ENCODE measurements around the gene CADPS. TPM values are rescaled to one million over a fixed set of nuclear protein-coding genes. Genes with fewer than 3 reads are reported as not detected.

The CADPS gene
- total RNA-seq, 1 donor from 2014 or later = not detected

GRCh38 chr3:62873761-62874710 lies 1.2 kb downstream of the CADPS start:
- no peak for DNase-seq (ENCODE audit: low read depth in 2 of 2)

GRCh38 chr3:62873451-62873760 lies 1.8 kb downstream of the CADPS start:
- DNase-seq (ENCODE audit: low read depth in 2 of 2) = no peak

- DNase-seq (ENCODE audit: low read depth in 2 of 2) = no peak
Measured at GRCh38 chr3:62872318-62872717, 2.9 kb downstream of the CADPS start.

- no peak for DNase-seq (ENCODE audit: low read depth in 2 of 2)
Measured at GRCh38 chr3:62870321-62870720, 4.9 kb downstream of the CADPS start.

- no peak for DNase-seq (ENCODE audit: low read depth in 2 of 2)
Measured at GRCh38 chr3:62863648-62864047, 11.6 kb downstream of the CADPS start.

GRCh38 chr3:62859203-62859791 lies 15.9 kb downstream of the CADPS start:
- DNase-seq (ENCODE audit: low read depth in 2 of 2) = no peak

GRCh38 chr3:62845996-62846395 lies 29.2 kb downstream of the CADPS start:
- DNase-seq (ENCODE audit: low read depth in 2 of 2) = no peak

GRCh38 chr3:62843508-62843907 lies 31.7 kb downstream of the CADPS start:
- DNase-seq (ENCODE audit: low read depth in 2 of 2) = no peak

GRCh38 chr3:62839748-62840147 lies 35.5 kb downstream of the CADPS start:
- no peak for DNase-seq (ENCODE audit: low read depth in 2 of 2)

GRCh38 chr3:62837145-62837787 lies 38.0 kb downstream of the CADPS start:
- no peak for DNase-seq (ENCODE audit: low read depth in 2 of 2)

GRCh38 chr3:62835554-62836236 lies 39.5 kb downstream of the CADPS start:
- no peak for DNase-seq (ENCODE audit: low read depth in 2 of 2)

- no peak for DNase-seq (ENCODE audit: low read depth in 2 of 2)
Measured at GRCh38 chr3:62833538-62833937, 41.7 kb downstream of the CADPS start.

GRCh38 chr3:62832553-62832952 lies 42.7 kb downstream of the CADPS start:
- DNase-seq (ENCODE audit: low read depth in 2 of 2) = no peak

GRCh38 chr3:62830727-62831322 lies 44.4 kb downstream of the CADPS start:
- DNase-seq (ENCODE audit: low read depth in 2 of 2) = no peak

- no peak for DNase-seq (ENCODE audit: low read depth in 2 of 2)
Measured at GRCh38 chr3:62827550-62827949, 47.7 kb downstream of the CADPS start.

GRCh38 chr3:62824965-62825592 lies 50.1 kb downstream of the CADPS start:
- no peak for DNase-seq (ENCODE audit: low read depth in 2 of 2)

- no peak for DNase-seq (ENCODE audit: low read depth in 2 of 2)
Measured at GRCh38 chr3:62823461-62824050, 51.7 kb downstream of the CADPS start.

- no peak for DNase-seq (ENCODE audit: low read depth in 2 of 2)
Measured at GRCh38 chr3:62822905-62823304, 52.3 kb downstream of the CADPS start.

- DNase-seq (ENCODE audit: low read depth in 2 of 2) = no peak
Measured at GRCh38 chr3:62818347-62818746, 56.9 kb downstream of the CADPS start.

- no peak for DNase-seq (ENCODE audit: low read depth in 2 of 2)
Measured at GRCh38 chr3:62817678-62818077, 57.5 kb downstream of the CADPS start.

GRCh38 chr3:62815981-62816380 lies 59.2 kb downstream of the CADPS start:
- no peak for DNase-seq (ENCODE audit: low read depth in 2 of 2)
